Stomach (tissue), 9 donors: ENCODE results near the gene TNRC6A. TPM values are rescaled to one million over a fixed set of nuclear protein-coding genes. Genes with fewer than 3 reads are reported as not detected.

Experiments
- DNase-seq, 2 donors: peaks; one replicate each; pipeline versions ENCODE4 v3.0.0 to v3.0.0-alpha.2; 2013 to 2019
- H3K27ac ChIP-seq, 5 donors: fragments of 200-600 bp in 4 of 5; sonication (generic) in 4 of 5; one replicate each; pipeline ENCODE4 v1.5.1; 2013 to 2019; ENCODE audit warnings: mild to moderate bottlenecking in 1 of 5, moderate library complexity in 1 of 5
- H3K27me3 ChIP-seq, 3 donors: fragments of 200-600 bp; sonication (generic); one replicate each; pipeline ENCODE4 v1.5.1; 2017 to 2019; ENCODE audit warnings: mixed run types in 1 of 3
- H3K36me3 ChIP-seq, 4 donors: fragments of 200-600 bp; sonication (generic); 1 replicate in 3 of 4; 2 replicates in 1 of 4; pipeline ENCODE4 v1.5.1; 2016 to 2019
- H3K4me1 ChIP-seq, 4 donors: fragments of 200-600 bp; sonication (generic); one replicate each; pipeline ENCODE4 v1.5.1; 2016 to 2019
- H3K4me3 ChIP-seq, 4 donors: fragments of 200-600 bp; sonication (generic) in 3 of 4; one replicate each; pipeline ENCODE4 v1.5.1; 2016 to 2019; ENCODE audit warnings: mild to moderate bottlenecking in 1 of 4
- H3K9me3 ChIP-seq, 4 donors: fragments of 200-600 bp; sonication (generic); one replicate each; pipeline ENCODE4 v1.5.1; 2016 to 2019
- EP300 ChIP-seq: sonication (generic); formaldehyde crosslinking; IDR thresholded peaks from one replicate; pipeline ENCODE4 v1.6.1; 2017; ENCODE audit warnings: antibody characterized with exemption
- POLR2A ChIP-seq, 4 donors: fragments of 450-650 bp; IDR thresholded peaks; one replicate each; pipeline ENCODE4 v1.6.1; 2016; ENCODE audit warnings: antibody characterized with exemption in 4 of 4, control low read depth in 2 of 4, mild to moderate bottlenecking in 1 of 4, moderate library complexity in 1 of 4
- POLR2AphosphoS5 ChIP-seq, 3 donors: sonication (generic); formaldehyde crosslinking; IDR thresholded peaks; one replicate each; pipeline ENCODE4 v1.6.1; 2016; ENCODE audit warnings: antibody characterized with exemption in 3 of 3
- WGBS, 5 donors: extraction: QIAGEN DNeasy Blood & Tissue Kit in 3 of 5; methylation state at CpG; one replicate each; pipeline versions ENCODE4 v1.1.5 to v1.1.7; 2013 to 2018; 5-methylcytosine and 5-hydroxymethylcytosine counted together
- intact Hi-C: fragments of 100-400 bp; cut with DNase I; formaldehyde crosslinking; loops from one replicate; pipeline ENCODE4 v1.15.1; 2023; ENCODE audit warnings: low total_unique reads
- polyA plus RNA-seq, 3 donors: library from polyadenylated mRNA; stranded (reverse); fragments of 200-250 nt; gene quantifications; one replicate each; pipeline ENCODE4 v1.2.3, GENCODE V29; 2013
- total RNA-seq, 5 donors: library from RNA; depleted of rRNA; stranded (reverse); fragments of >200 nt; gene quantifications; one replicate each; pipeline versions ENCODE4 v1.1.0 to v1.2.3, GENCODE V29; 2014 to 2016
- TF ChIP-seq, protein P1 (sequence below), 7 experiments: fragments of 450-650 bp in 4 of 7; fragments of 200-600 bp in 3 of 7; sonication (generic) in 3 of 7; IDR thresholded peaks; one replicate each; pipeline ENCODE4 v1.5.1; 2016 to 2019; ENCODE audit warnings: antibody characterized with exemption in 7 of 7, control low read depth in 2 of 7, mild to moderate bottlenecking in 1 of 7
- donor health status: healthy with polysubstance abuse.
- donor health status: Bipolar disorder and iron deficiency.
- donor health status: healthy.

The TNRC6A gene
- total and polyA plus RNA-seq, 8 donors: 6.8 to 59.6 (median 41.3) TPM

DNA sequence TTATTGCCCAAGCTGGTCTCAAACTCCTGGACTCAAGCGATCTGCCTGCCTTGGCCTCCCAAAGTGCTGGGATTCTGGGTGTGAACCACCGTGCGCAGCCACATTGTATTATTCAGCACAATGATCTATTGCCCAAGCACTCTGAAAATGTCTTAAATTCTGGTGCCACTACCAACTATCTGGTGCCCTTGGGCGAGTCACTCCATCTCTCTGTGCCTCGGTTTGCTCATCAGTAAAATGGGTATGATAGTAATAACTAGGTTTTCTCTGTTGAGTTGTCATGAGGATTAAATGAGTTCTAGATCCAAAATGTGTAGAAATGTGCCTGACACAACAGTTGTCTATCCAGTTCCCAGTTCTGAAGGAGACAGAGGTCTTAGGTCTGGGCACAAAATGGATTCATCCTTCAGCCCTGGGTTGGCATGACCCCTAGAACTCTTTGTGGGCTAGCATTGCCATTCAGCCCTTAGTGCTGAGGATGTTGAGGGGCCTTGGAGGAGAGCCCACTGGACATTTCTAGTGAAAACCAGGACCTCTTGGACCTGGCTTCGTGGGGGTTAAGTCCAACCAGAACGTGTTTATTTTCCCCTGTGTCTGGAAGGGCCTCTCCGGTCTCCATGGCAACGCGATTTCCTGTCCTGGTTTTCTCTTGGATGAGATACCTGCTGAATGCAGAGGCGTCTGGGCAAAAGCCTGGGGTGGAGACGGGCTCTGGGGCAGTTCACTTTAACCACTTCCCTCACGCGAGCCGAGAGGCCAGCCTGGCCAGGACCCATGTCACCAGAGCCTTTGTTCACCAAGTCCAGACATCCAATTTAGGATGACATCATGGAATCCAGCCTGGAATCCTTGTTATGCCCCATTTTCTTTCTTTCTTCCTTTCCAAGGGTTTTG, 43.7 kb upstream of the TNRC6A start:
- intact Hi-C loops: no loop called here
- 34 to 39% (median 34%) methylated on average over 12 to 15 of the region's 15 CpGs for WGBS, 5 donors
- DNase-seq: peak; percentile 33 to 90
- no peaks in the 10 kb centered on the region for H3K9me3 ChIP-seq
- TF ChIP-seq, protein P1, sequence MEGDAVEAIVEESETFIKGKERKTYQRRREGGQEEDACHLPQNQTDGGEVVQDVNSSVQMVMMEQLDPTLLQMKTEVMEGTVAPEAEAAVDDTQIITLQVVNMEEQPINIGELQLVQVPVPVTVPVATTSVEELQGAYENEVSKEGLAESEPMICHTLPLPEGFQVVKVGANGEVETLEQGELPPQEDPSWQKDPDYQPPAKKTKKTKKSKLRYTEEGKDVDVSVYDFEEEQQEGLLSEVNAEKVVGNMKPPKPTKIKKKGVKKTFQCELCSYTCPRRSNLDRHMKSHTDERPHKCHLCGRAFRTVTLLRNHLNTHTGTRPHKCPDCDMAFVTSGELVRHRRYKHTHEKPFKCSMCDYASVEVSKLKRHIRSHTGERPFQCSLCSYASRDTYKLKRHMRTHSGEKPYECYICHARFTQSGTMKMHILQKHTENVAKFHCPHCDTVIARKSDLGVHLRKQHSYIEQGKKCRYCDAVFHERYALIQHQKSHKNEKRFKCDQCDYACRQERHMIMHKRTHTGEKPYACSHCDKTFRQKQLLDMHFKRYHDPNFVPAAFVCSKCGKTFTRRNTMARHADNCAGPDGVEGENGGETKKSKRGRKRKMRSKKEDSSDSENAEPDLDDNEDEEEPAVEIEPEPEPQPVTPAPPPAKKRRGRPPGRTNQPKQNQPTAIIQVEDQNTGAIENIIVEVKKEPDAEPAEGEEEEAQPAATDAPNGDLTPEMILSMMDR (IDR thresholded peaks at IDR 0.05): no peak
- TF ChIP-seq EP300 (no peak), POLR2AphosphoS5 (IDR thresholded peaks at IDR 0.05) (no peak), POLR2A (IDR thresholded peaks at IDR 0.05) (no peak)
- H3K36me3 ChIP-seq: no peaks in the 10 kb centered on the region
- no peak overlapping the region for H3K4me3 ChIP-seq
- H3K4me1 ChIP-seq: peaks cover 6 to 12% (median 7%) of the 10 kb centered on the region in 4 donors
- no peaks in the 10 kb centered on the region for H3K27me3 ChIP-seq
- H3K27ac ChIP-seq: peak overlapping the region in 3 of 5 donors; percentile 17 to 65 (median 33)

DNA sequence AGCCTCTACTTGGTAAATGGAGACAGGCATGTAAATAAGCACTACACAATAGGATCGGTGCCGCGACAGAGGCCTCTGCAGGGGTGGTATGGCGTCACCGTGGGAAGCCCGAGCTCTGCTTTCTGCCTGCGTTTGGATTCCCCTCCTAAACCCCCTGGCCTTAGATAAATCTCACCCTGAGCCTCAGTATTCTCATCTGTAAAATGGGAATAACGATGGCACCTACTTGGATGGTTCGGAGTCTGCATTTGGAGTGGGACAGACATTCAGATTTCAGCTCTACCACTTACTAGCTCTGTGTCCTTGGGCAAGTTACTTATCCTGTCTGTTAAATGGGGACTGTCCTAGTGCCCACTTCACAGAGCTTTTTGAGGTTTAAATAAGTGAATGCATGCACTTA, 42.8 kb upstream of the TNRC6A start:
- peak in 1 of 2 donors; percentile 32 for DNase-seq
- H3K36me3 ChIP-seq: no peaks in the 10 kb centered on the region
- H3K9me3 ChIP-seq: no peaks in the 10 kb centered on the region
- TF ChIP-seq EP300 (no peak), POLR2A (IDR thresholded peaks at IDR 0.05) (no peak)
- TF ChIP-seq, protein P1 (IDR thresholded peaks at IDR 0.05): no peak
- H3K4me1 ChIP-seq: peaks cover 6 to 12% (median 7%) of the 10 kb centered on the region in 4 donors
- H3K27ac ChIP-seq: peak overlapping the region in 3 of 5 donors; percentile 17 to 65 (median 33)
- H3K27me3 ChIP-seq: no peaks in the 10 kb centered on the region
- WGBS, 5 donors: 34 to 58% (median 41%) methylated on average over 8 to 9 of the region's 9 CpGs
- intact Hi-C loops: no loop called here
- H3K4me3 ChIP-seq: no peak overlapping the region

DNA sequence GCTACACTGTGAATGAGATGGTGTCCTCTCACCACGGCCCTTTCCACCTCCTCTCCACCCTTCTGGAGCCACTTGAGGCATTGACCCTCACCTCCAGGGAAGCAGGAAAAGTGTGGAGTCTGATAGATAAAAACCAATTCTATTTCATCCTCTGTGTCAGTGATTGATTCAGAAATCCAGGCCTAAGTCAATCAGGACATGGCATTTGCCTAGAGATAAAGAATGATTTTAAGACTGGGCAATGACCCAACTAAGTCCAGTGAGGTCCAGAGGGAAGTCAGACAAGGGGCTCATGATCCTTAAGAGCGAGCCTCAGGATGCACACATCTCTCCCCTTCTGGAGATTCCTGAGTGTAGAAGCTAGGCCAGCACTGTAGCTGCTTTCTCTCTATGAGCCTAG, 41.1 kb upstream of the TNRC6A start:
- H3K9me3 ChIP-seq: no peaks in the 10 kb centered on the region
- DNase-seq: no peak
- intact Hi-C loops: no loop called here
- H3K4me1 ChIP-seq: peaks cover 6 to 12% (median 7%) of the 10 kb centered on the region in 4 donors
- H3K27ac ChIP-seq: no peak overlapping the region
- no peak for TF ChIP-seq POLR2A (IDR thresholded peaks at IDR 0.05)
- no peak for TF ChIP-seq POLR2AphosphoS5 (IDR thresholded peaks at IDR 0.05)
- TF ChIP-seq, protein P1 (IDR thresholded peaks at IDR 0.05): no peak
- no peak for TF ChIP-seq EP300
- no peaks in the 10 kb centered on the region for H3K27me3 ChIP-seq
- no peak overlapping the region for H3K4me3 ChIP-seq
- 76 to 93% (median 84%) methylated on average over 2 of the region's 2 CpGs for WGBS, 5 donors
- no peaks in the 10 kb centered on the region for H3K36me3 ChIP-seq

DNA sequence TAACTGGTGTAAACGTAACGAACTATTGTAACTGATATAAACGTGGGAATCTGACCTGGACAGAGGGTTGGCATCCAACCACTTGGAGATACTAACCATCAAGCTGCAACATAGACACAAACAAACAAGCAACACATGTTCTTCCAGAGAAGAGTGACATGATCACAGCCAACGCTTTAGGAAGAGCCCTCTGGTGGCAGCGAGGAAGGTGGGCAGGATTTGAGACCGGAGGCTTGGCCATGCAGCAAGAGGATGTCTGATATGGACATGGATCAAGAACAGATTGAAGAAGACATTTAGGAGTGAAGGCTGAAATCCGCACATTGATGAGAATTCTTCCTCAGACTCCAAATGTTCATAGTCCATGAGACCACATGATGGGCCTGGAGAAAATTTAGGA, 40.3 kb upstream of the TNRC6A start:
- no peaks in the 10 kb centered on the region for H3K9me3 ChIP-seq
- intact Hi-C loops: no loop called here
- DNase-seq: peak in 1 of 2 donors; percentile 56
- H3K4me1 ChIP-seq: peaks cover 6 to 12% (median 7%) of the 10 kb centered on the region in 4 donors
- H3K4me3 ChIP-seq: no peak overlapping the region
- no peaks in the 10 kb centered on the region for H3K27me3 ChIP-seq
- WGBS, 5 donors: 48 to 63% (median 58%) methylated on average over 7 of the region's 7 CpGs
- no peaks in the 10 kb centered on the region for H3K36me3 ChIP-seq
- no peak overlapping the region for H3K27ac ChIP-seq
- TF ChIP-seq, protein P1 (IDR thresholded peaks at IDR 0.05): peak in 3 of 7 experiments; percentile 21 to 26 (median 22)
- TF ChIP-seq POLR2A (IDR thresholded peaks at IDR 0.05) (no peak), EP300 (no peak)
